Fibroblast of skin of left quadriceps (primary cell): ENCODE results near the gene CFAP46.

Source experiments
- DNase-seq, 2 experiments: peaks; one replicate each; pipeline ENCODE4 v3.0.0-alpha.2; 2013; ENCODE audit warnings: low read depth in 2 of 2

CFAP46 gene

GRCh38 chr10:132881186-132881920 lies 61.0 kb downstream of the CFAP46 start:
- DNase-seq: no peak

GRCh38 chr10:132880128-132880981 lies 62.0 kb downstream of the CFAP46 start:
- no peak for DNase-seq

- DNase-seq: no peak
Measured at GRCh38 chr10:132879408-132880127, 62.8 kb downstream of the CFAP46 start.

GRCh38 chr10:132878730-132879407 lies 63.5 kb downstream of the CFAP46 start:
- DNase-seq: no peak

GRCh38 chr10:132878091-132878729 lies 64.2 kb downstream of the CFAP46 start:
- no peak for DNase-seq

GRCh38 chr10:132877473-132877872 lies 64.9 kb downstream of the CFAP46 start:
- DNase-seq: no peak

- no peak for DNase-seq
Measured at GRCh38 chr10:132876993-132877431, 65.4 kb downstream of the CFAP46 start.

- DNase-seq: no peak
Measured at GRCh38 chr10:132876131-132876860, 66.1 kb downstream of the CFAP46 start.

GRCh38 chr10:132875435-132875834 lies 66.9 kb downstream of the CFAP46 start:
- DNase-seq: no peak

GRCh38 chr10:132873395-132873794 lies 69.0 kb downstream of the CFAP46 start:
- DNase-seq: no peak

- DNase-seq: no peak
Measured at GRCh38 chr10:132872658-132873057, 69.7 kb downstream of the CFAP46 start.

- DNase-seq: no peak
Measured at GRCh38 chr10:132870426-132870825, 71.9 kb downstream of the CFAP46 start.

- DNase-seq: no peak
Measured at GRCh38 chr10:132869621-132870020, 72.7 kb downstream of the CFAP46 start.

GRCh38 chr10:132868995-132869394 lies 73.4 kb downstream of the CFAP46 start:
- no peak for DNase-seq

GRCh38 chr10:132867801-132868644 lies 74.3 kb downstream of the CFAP46 start:
- no peak for DNase-seq

GRCh38 chr10:132866601-132867381 lies 75.6 kb downstream of the CFAP46 start:
- no peak for DNase-seq

- DNase-seq: no peak
Measured at GRCh38 chr10:132865851-132866600, 76.3 kb downstream of the CFAP46 start.

- DNase-seq: no peak
Measured at GRCh38 chr10:132865171-132865631, 77.2 kb downstream of the CFAP46 start.
